HG03103 (cell line): ENCODE measurements around the gene KRTAP5-7.
"Not testable (repeated sequence)": the region's sequence is repeated elsewhere in the genome, so short reads cannot be mapped to it uniquely, and the experiment has no call there.

Experiments used
- ATAC-seq: cut with Tn5 transposase; IDR thresholded peaks from one replicate; pipeline ENCODE4 v1.9.1; 2021; ENCODE audit warnings: low read depth; ENCODE audit not compliant: unreplicated experiment

Gene KRTAP5-7

GRCh38 chr11:71526796-71527575 is at the start of gene KRTAP5-7:
Gene KRTAP5-7, plus strand, starts transcription at chr11:71527267. Its CDS starts 34 bp downstream, at chr11:71527301.
- not testable (repeated sequence) for ATAC-seq

GRCh38 chr11:71477641-71478527 is 49.2 kb upstream of the KRTAP5-7 start:
- no peak for ATAC-seq

- ATAC-seq = no peak
Measured at GRCh38 chr11:71478528-71478840, 48.6 kb upstream of the KRTAP5-7 start.

GRCh38 chr11:71481101-71481960 is 45.7 kb upstream of the KRTAP5-7 start:
- no peak for ATAC-seq

GRCh38 chr11:71482216-71482615 is 44.9 kb upstream of the KRTAP5-7 start:
- no peak for ATAC-seq

- no peak for ATAC-seq
Measured at GRCh38 chr11:71482746-71483364, 44.2 kb upstream of the KRTAP5-7 start.

GRCh38 chr11:71483692-71484091 is 43.4 kb upstream of the KRTAP5-7 start:
- no peak for ATAC-seq

- no peak for ATAC-seq
Measured at GRCh38 chr11:71484248-71485062, 42.6 kb upstream of the KRTAP5-7 start.

- ATAC-seq = no peak
Measured at GRCh38 chr11:71485063-71485399, 42.0 kb upstream of the KRTAP5-7 start.

GRCh38 chr11:71485466-71485865 is 41.6 kb upstream of the KRTAP5-7 start:
- ATAC-seq = no peak

- no peak for ATAC-seq
Measured at GRCh38 chr11:71486320-71486719, 40.7 kb upstream of the KRTAP5-7 start.

- ATAC-seq = no peak
Measured at GRCh38 chr11:71488681-71489270, 38.3 kb upstream of the KRTAP5-7 start.

GRCh38 chr11:71489311-71490043 is 37.6 kb upstream of the KRTAP5-7 start:
- no peak for ATAC-seq

GRCh38 chr11:71490044-71490730 is 36.9 kb upstream of the KRTAP5-7 start:
- no peak for ATAC-seq

- no peak for ATAC-seq
Measured at GRCh38 chr11:71490731-71491390, 36.2 kb upstream of the KRTAP5-7 start.

- ATAC-seq = no peak
Measured at GRCh38 chr11:71491531-71491930, 35.5 kb upstream of the KRTAP5-7 start.

- ATAC-seq = no peak
Measured at GRCh38 chr11:71491940-71492339, 35.1 kb upstream of the KRTAP5-7 start.
